Lung (tissue), 12 donors: ENCODE measurements around the gene IL22RA1. TPM values are rescaled to one million over a fixed set of nuclear protein-coding genes. Genes with fewer than 3 reads are reported as not detected.
A peak's percentile ranks its signal among the peaks of the same experiment; 100 is the strongest.

Experiments used
- ATAC-seq: fragments of 200-7000 bp; cut with Tn5 transposase; one replicate; pipeline ENCODE4 v1.9.1; 2020; ENCODE audit warnings: moderate number of reproducible peaks; ENCODE audit not compliant: insufficient read depth, low FRiP score
- DNase-seq, 3 donors: peaks; one replicate each; pipeline ENCODE4 v3.0.0-alpha.2; 2013 to 2017
- H3K27ac ChIP-seq, 2 donors: one replicate each; pipeline ENCODE4 v1.5.1; 2013; ENCODE audit warnings: mild to moderate bottlenecking in 2 of 2, moderate library complexity in 2 of 2, control low read depth in 1 of 2, inconsistent platforms in 1 of 2, low read depth in 1 of 2, low read length in 1 of 2
- H3K27me3 ChIP-seq, 3 donors: one replicate each; pipeline ENCODE4 v1.5.1; 2013; ENCODE audit warnings: low read length in 2 of 3; ENCODE audit not compliant: control insufficient read depth in 3 of 3, insufficient read depth in 3 of 3
- H3K36me3 ChIP-seq, 4 donors: one replicate each; pipeline ENCODE4 v1.5.1; 2013; ENCODE audit warnings: low read length in 4 of 4, mild to moderate bottlenecking in 1 of 4, moderate library complexity in 1 of 4; ENCODE audit not compliant: control insufficient read depth in 4 of 4, insufficient read depth in 4 of 4
- H3K4me1 ChIP-seq, 5 donors: one replicate each; pipeline ENCODE4 v1.5.1; 2013; ENCODE audit warnings: low read length in 5 of 5, mild to moderate bottlenecking in 2 of 5, moderate library complexity in 1 of 5; ENCODE audit not compliant: control insufficient read depth in 5 of 5, insufficient read depth in 5 of 5
- H3K4me3 ChIP-seq: one replicate; pipeline ENCODE4 v1.5.1; 2013; ENCODE audit warnings: mild to moderate bottlenecking, control low read depth, moderate library complexity
- H3K9ac ChIP-seq, 2 donors: one replicate each; pipeline ENCODE4 v1.5.1; 2013; ENCODE audit warnings: low read length in 2 of 2, control low read depth in 1 of 2; ENCODE audit not compliant: insufficient read depth in 1 of 2
- H3K9me3 ChIP-seq, 4 donors: one replicate each; pipeline ENCODE4 v1.5.1; 2013; ENCODE audit warnings: low read length in 3 of 4, mild to moderate bottlenecking in 1 of 4, moderate library complexity in 1 of 4; ENCODE audit not compliant: control insufficient read depth in 4 of 4, insufficient read depth in 3 of 4
- WGBS, 2 donors: extraction: QIAGEN DNeasy Blood & Tissue Kit; methylation state at CpG; one replicate each; pipeline ENCODE4 v1.1.7; 2013; 5-methylcytosine and 5-hydroxymethylcytosine counted together
- polyA plus RNA-seq, 2 donors: library from polyadenylated mRNA; stranded (reverse); fragments of 200-250 nt; gene quantifications; one replicate each; pipeline ENCODE4 v1.2.1, GENCODE V29; 2013
- total RNA-seq, 2 donors: library from RNA; depleted of rRNA in 1 of 2; stranded (reverse); fragments of >200 nt in 1 of 2; gene quantifications; one replicate each; pipeline ENCODE4 v1.2.1, GENCODE V29; 2014 to 2021
- TF ChIP-seq, protein P1 (sequence below): IDR thresholded peaks from 2 replicates; pipeline ENCODE4 v1.5.1; 2012; ENCODE audit warnings: mild to moderate bottlenecking; ENCODE audit errors: control extremely low read depth, extremely low read depth
- donor health status: control.
- donor health status: control.
- donor health status: Bipolar disorder and iron deficiency.
- donor health status: healthy.
- donor health status: DM: yes; HTN: yes; CAD: no.

Gene IL22RA1
- total and polyA plus RNA-seq, 4 donors: 0.09 to 1.0 (median 0.23) TPM

- H3K36me3 ChIP-seq: no peaks in the 10 kb centered on the region
- WGBS, 2 donors: 79 to 80% methylated on average over 13 of the region's 13 CpGs
- TF ChIP-seq, protein P1, sequence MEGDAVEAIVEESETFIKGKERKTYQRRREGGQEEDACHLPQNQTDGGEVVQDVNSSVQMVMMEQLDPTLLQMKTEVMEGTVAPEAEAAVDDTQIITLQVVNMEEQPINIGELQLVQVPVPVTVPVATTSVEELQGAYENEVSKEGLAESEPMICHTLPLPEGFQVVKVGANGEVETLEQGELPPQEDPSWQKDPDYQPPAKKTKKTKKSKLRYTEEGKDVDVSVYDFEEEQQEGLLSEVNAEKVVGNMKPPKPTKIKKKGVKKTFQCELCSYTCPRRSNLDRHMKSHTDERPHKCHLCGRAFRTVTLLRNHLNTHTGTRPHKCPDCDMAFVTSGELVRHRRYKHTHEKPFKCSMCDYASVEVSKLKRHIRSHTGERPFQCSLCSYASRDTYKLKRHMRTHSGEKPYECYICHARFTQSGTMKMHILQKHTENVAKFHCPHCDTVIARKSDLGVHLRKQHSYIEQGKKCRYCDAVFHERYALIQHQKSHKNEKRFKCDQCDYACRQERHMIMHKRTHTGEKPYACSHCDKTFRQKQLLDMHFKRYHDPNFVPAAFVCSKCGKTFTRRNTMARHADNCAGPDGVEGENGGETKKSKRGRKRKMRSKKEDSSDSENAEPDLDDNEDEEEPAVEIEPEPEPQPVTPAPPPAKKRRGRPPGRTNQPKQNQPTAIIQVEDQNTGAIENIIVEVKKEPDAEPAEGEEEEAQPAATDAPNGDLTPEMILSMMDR: no peak
- H3K4me1 ChIP-seq: peaks cover 0 to 5% (median 3%) of the 10 kb centered on the region in 5 donors
- ATAC-seq: no peak
- H3K9ac ChIP-seq: peak overlapping the region in 1 of 2 donors; percentile 47
- no peak overlapping the region for H3K4me3 ChIP-seq
- peaks cover 0 to 28% (median 27%) of the 10 kb centered on the region in 3 donors for H3K27me3 ChIP-seq
- H3K27ac ChIP-seq: peak overlapping the region in 1 of 2 donors; percentile 82
- H3K9me3 ChIP-seq: peaks cover 0 to 2% (median 0%) of the 10 kb centered on the region in 4 donors
- no peak for DNase-seq
Observed at GRCh38 chr1:24186031-24186710, 43.2 kb upstream of the IL22RA1 start.

GRCh38 chr1:24185076-24185475 lies 42.1 kb upstream of the IL22RA1 start:
- WGBS, 2 donors: 71 to 73% methylated on average over 4 of the region's 4 CpGs
- Histone ChIP-seq H3K4me1 (peaks cover 0 to 4% (median 3%) of the 10 kb centered on the region in 5 donors), H3K4me3 (no peak overlapping the region), H3K9me3 (peaks cover 0 to 2% (median 0%) of the 10 kb centered on the region in 4 donors), H3K27ac (no peak overlapping the region), H3K27me3 (peaks cover 0 to 27% (median 25%) of the 10 kb centered on the region in 3 donors), H3K36me3 (no peaks in the 10 kb centered on the region), H3K9ac (no peak overlapping the region)
- TF ChIP-seq, protein P1: no peak
- DNase-seq (no peak), ATAC-seq (no peak)

DNA sequence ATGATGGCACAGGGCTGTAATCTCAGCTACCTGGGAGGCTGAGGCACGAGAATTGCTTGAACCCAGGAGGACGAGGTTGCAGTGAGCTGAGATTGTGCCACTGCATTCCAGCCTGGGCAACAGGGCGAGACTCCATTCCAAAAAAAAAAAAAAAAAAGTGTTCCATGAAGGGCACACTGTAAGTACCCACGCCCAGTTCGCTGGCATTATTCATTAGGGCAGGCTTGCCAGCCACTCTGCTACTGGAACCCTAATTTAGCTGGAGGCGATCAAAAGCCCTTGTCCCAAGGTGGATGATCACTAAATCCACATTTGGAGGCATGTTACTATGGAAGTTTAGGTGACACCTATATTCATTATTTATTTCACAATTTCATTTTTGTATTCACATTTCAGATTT lies 39.1 kb upstream of the IL22RA1 start:
- DNase-seq: no peak
- no peak overlapping the region for H3K4me3 ChIP-seq
- WGBS, 2 donors: 62 to 65% methylated on average over 6 of the region's 6 CpGs

More for the DNA sequence above, 39.1 kb upstream of the IL22RA1 start:
- TF ChIP-seq, protein P1: no peak
- Histone ChIP-seq H3K36me3 (peaks cover 0 to 5% (median 0%) of the 10 kb centered on the region in 4 donors), H3K27me3 (peaks cover 0 to 13% (median 7%) of the 10 kb centered on the region in 3 donors), H3K27ac (no peak overlapping the region), H3K9me3 (peaks cover 0 to 2% (median 0%) of the 10 kb centered on the region in 4 donors), H3K4me1 (peaks cover 0 to 4% (median 0%) of the 10 kb centered on the region in 5 donors), H3K9ac (no peak overlapping the region)
- ATAC-seq: no peak
